HCT116 (cell line): ENCODE measurements around the gene ZBTB20. TPM values are rescaled to one million over a fixed set of nuclear protein-coding genes. Genes with fewer than 3 reads are reported as not detected.

Experiments used
- ATAC-seq: fragments of 200-7000 bp; cut with Tn5 transposase; 2 replicates; pipeline ENCODE4 v1.9.1; 2020; ENCODE audit warnings: mild to moderate bottlenecking, moderate library complexity
- BruUV-seq: library from RNA; stranded (reverse); fragments of 400-500 nt; replicated peaks from 2 replicates; lab custom pipeline; 2021; lab: Mats Ljungman, UMichigan
- CTCF ChIA-PET: fragments of 300-600 bp; sonication (Branson Sonifier 250); formaldehyde crosslinking; loops from one replicate; lab custom pipeline; 2021; ENCODE audit warnings: antibody characterized with exemption; lab: Charles Lee
- POLR2A ChIA-PET: fragments of 300-600, 350-600 bp; sonication (Branson Sonifier 250); formaldehyde crosslinking; loops from one replicate; lab custom pipeline; 2021; ENCODE audit warnings: antibody characterized with exemption; lab: Charles Lee
- RAD21 ChIA-PET, 2 experiments: fragments of 300-600 bp; sonication (Branson Sonifier 250); formaldehyde crosslinking; loops; one replicate each; lab custom pipeline; 2023; ENCODE audit warnings: low total read pairs in 2 of 2; ENCODE audit not compliant: uncharacterized antibody in 2 of 2, unreplicated experiment in 2 of 2, low non-redundant PET in 1 of 2; lab: Charles Lee
- DNase-seq: peaks from one replicate; pipeline ENCODE4 v3.0.0-alpha.2; 2010; ENCODE audit warnings: low read depth, low spot score
- H2AFZ ChIP-seq: fragments of 200-600 bp; shearing (Covaris generic), sonication (generic); 2 replicates; pipeline ENCODE4 v1.6.1; 2017; ENCODE audit warnings: low read depth, mixed run types, mixed read lengths, antibody characterized with exemption, low read length; ENCODE audit not compliant: poor library complexity, severe bottlenecking
- H3K27ac ChIP-seq: 2 replicates; pipeline ENCODE4 v1.5.1; 2012; ENCODE audit warnings: low read depth, low read length
- H3K27me3 ChIP-seq: fragments of 200-600 bp; sonication (generic); 2 replicates; pipeline ENCODE4 v1.6.1; 2016; ENCODE audit warnings: mixed run types, low read length, mixed read lengths; ENCODE audit not compliant: insufficient read depth
- H3K36me3 ChIP-seq, 2 experiments: fragments of 200-500 bp in 1 of 2; fragments of 200-600 bp in 1 of 2; sonication (Bioruptor generic) in 1 of 2; sonication (generic) in 1 of 2; 2 replicates each; pipeline versions ENCODE4 v1.5.1 to v1.6.1; 2014 to 2016; ENCODE audit warnings: low read length in 2 of 2, inconsistent platforms in 1 of 2, mixed read lengths in 1 of 2, mixed run types in 1 of 2; ENCODE audit not compliant: insufficient read depth in 2 of 2, control insufficient read depth in 1 of 2
- H3K4me1 ChIP-seq, 2 experiments: fragments of 200-600 bp in 1 of 2; sonication (generic) in 1 of 2; 2 replicates each; pipeline versions ENCODE4 v1.5.1 to v1.6.1; 2012 to 2017; ENCODE audit warnings: low read length in 2 of 2, inconsistent platforms in 1 of 2, mild to moderate bottlenecking in 1 of 2, mixed read lengths in 1 of 2, mixed run types in 1 of 2, moderate library complexity in 1 of 2; ENCODE audit not compliant: insufficient read depth in 2 of 2, control insufficient read depth in 1 of 2
- H3K4me2 ChIP-seq: fragments of 200-600 bp; sonication (generic); 2 replicates; pipeline ENCODE4 v1.6.1; 2017; ENCODE audit warnings: mixed run types, low read length, mixed read lengths
- H3K4me3 ChIP-seq, 2 experiments: fragments of 200-600 bp in 1 of 2; sonication (generic) in 1 of 2; replicated peaks in 1 of 2; 2 replicates each; pipeline ENCODE4 v1.5.1; 2011 to 2016; ENCODE audit warnings: low read length in 2 of 2, control low read depth in 1 of 2, low read depth in 1 of 2, mild to moderate bottlenecking in 1 of 2, mixed read lengths in 1 of 2, mixed run types in 1 of 2
- H3K79me2 ChIP-seq: fragments of 200-600 bp; sonication (generic); 2 replicates; pipeline ENCODE4 v1.6.1; 2017; ENCODE audit warnings: mild to moderate bottlenecking, mixed run types, low read length, moderate library complexity, mixed read lengths; ENCODE audit not compliant: insufficient read depth
- H3K9ac ChIP-seq: fragments of 200-600 bp; sonication (generic); 2 replicates; pipeline ENCODE4 v1.6.1; 2016; ENCODE audit warnings: low read length, mixed read lengths
- H3K9me2 ChIP-seq: fragments of 200-600 bp; sonication (generic), shearing (Covaris generic); 2 replicates; pipeline ENCODE4 v1.6.1; 2017; ENCODE audit warnings: mixed run types, mild to moderate bottlenecking, moderate library complexity; ENCODE audit not compliant: insufficient read depth
- H3K9me3 ChIP-seq, 2 experiments: fragments of 200-500 bp in 1 of 2; fragments of 200-600 bp in 1 of 2; sonication (Bioruptor generic) in 1 of 2; sonication (generic) in 1 of 2; 2 replicates each; pipeline ENCODE4 v1.6.1; 2014 to 2017; ENCODE audit warnings: low read length in 2 of 2, mixed read lengths in 2 of 2, inconsistent platforms in 1 of 2, low read depth in 1 of 2, mild to moderate bottlenecking in 1 of 2, mixed run types in 1 of 2, moderate library complexity in 1 of 2; ENCODE audit not compliant: control insufficient read depth in 1 of 2, insufficient read depth in 1 of 2
- H4K20me1 ChIP-seq: fragments of 200-600 bp; sonication (generic), shearing (Covaris generic); 2 replicates; pipeline ENCODE4 v1.6.1; 2017; ENCODE audit warnings: mixed run types, mild to moderate bottlenecking, moderate library complexity; ENCODE audit not compliant: insufficient read depth
- ATF3 ChIP-seq: IDR thresholded peaks from 2 replicates; pipeline ENCODE4 v1.6.1; 2012
- CBX3 ChIP-seq: IDR thresholded peaks from 2 replicates; pipeline ENCODE4 v1.6.1; 2012; ENCODE audit warnings: low read depth
- CEBPB ChIP-seq: IDR thresholded peaks from 2 replicates; pipeline ENCODE4 v1.6.1; 2012; ENCODE audit warnings: low read depth
- FOSL1 ChIP-seq: IDR thresholded peaks from 2 replicates; pipeline ENCODE4 v1.6.1; 2012; ENCODE audit warnings: low read depth
- MAX ChIP-seq: IDR thresholded peaks from 2 replicates; pipeline ENCODE4 v1.6.1; 2012
- POLR2A ChIP-seq: IDR thresholded peaks from 2 replicates; pipeline ENCODE4 v1.7.0; 2011; ENCODE audit warnings: borderline replicate concordance; ENCODE audit not compliant: insufficient read depth, insufficient read length; ENCODE audit errors: extremely low read depth
- RAD21 ChIP-seq: IDR thresholded peaks from 2 replicates; pipeline ENCODE4 v1.6.1; 2012; ENCODE audit warnings: low read depth, mild to moderate bottlenecking
- REST ChIP-seq: IDR thresholded peaks from 2 replicates; pipeline ENCODE4 v1.6.1; 2012; ENCODE audit warnings: low read depth
- ZBTB33 ChIP-seq: IDR thresholded peaks from 2 replicates; pipeline ENCODE4 v1.6.1; 2011; ENCODE audit warnings: mild to moderate bottlenecking, low read length, moderate library complexity; ENCODE audit not compliant: insufficient replicate concordance; ENCODE audit errors: extremely low read depth
- ZFX ChIP-seq: fragments of 450-650 bp; IDR thresholded peaks from 2 replicates; pipeline ENCODE4 v1.6.1; 2017
- intact Hi-C: fragments of 100-400 bp; cut with micrococcal nuclease; formaldehyde crosslinking; loops from 2 replicates; pipeline ENCODE4 v1.10.0; 2022
- total RNA-seq: library from RNA; stranded (reverse); gene quantifications from one replicate; pipeline ENCODE4 v1.2.1, GENCODE V29; 2021; ENCODE audit not compliant: unreplicated experiment

ZBTB20 gene
- total RNA-seq, 1 experiment from 2014 or later = 42.1 TPM

GRCh38 chr3:114664006-114664405, 483.1 kb downstream of the ZBTB20 start:
- H3K27me3 ChIP-seq = no peaks in the 10 kb centered on the region
- H3K9me3 ChIP-seq = peaks cover 0 to 12% of the 10 kb centered on the region in 2 experiments; a peak in 1 of 4 replicates
- H3K4me1 ChIP-seq = peaks cover 27 to 38% of the 10 kb centered on the region in 2 experiments; a peak in 3 of 4 replicates
- intact Hi-C loops = no loop called here
- no peak for ATAC-seq
- ChIA-PET RAD21 (no interaction called here), CTCF (no interaction called here), POLR2A (no interaction called here)
- H2AFZ ChIP-seq = no peak overlapping the region
- DNase-seq = no peak
- no peaks in the 10 kb centered on the region for H4K20me1 ChIP-seq
- H3K9me2 ChIP-seq = no peaks in the 10 kb centered on the region
- no peak overlapping the region for H3K27ac ChIP-seq
- TF ChIP-seq RAD21 (no peak), CEBPB (no peak), MAX (no peak), ZFX (no peak), ATF3 (no peak), REST (no peak), POLR2A (no peak), ZBTB33 (no peak), FOSL1 (no peak), CBX3 (no peak)
- H3K4me3 ChIP-seq = no peak overlapping the region
- BruUV-seq = no TSS peak
- H3K4me2 ChIP-seq = no peak overlapping the region
- H3K9ac ChIP-seq = no peak overlapping the region
- peaks cover 74% of the 10 kb centered on the region for H3K79me2 ChIP-seq
- H3K36me3 ChIP-seq = peaks cover 0 to 16% of the 10 kb centered on the region in 2 experiments; a peak in 1 of 4 replicates
